Hypothalamus (tissue), 51 donors: ENCODE measurements around the gene ZNF138.
"Not testable (repeated sequence)": the region's sequence is repeated elsewhere in the genome, so short reads cannot be mapped to it uniquely, and the experiment has no call there.

Experiments
- DNase-seq, 51 donors: peaks; one replicate each; lab custom pipeline; 2025; lab: John Stamatoyannopoulos, UW

The ZNF138 gene

GRCh38 chr7:64794171-64794844 lies at the start of gene ZNF138:
TSS of gene ZNF138 (plus strand) at chr7:64794428. CDS start at chr7:64794569, 141 bp downstream.
- peak; percentile 39 to 98 (median 91) for DNase-seq

GRCh38 chr7:64744680-64745079 lies 49.5 kb upstream of the ZNF138 start:
- no peak for DNase-seq

GRCh38 chr7:64747802-64748201 lies 46.4 kb upstream of the ZNF138 start:
- DNase-seq = no peak

DNA sequence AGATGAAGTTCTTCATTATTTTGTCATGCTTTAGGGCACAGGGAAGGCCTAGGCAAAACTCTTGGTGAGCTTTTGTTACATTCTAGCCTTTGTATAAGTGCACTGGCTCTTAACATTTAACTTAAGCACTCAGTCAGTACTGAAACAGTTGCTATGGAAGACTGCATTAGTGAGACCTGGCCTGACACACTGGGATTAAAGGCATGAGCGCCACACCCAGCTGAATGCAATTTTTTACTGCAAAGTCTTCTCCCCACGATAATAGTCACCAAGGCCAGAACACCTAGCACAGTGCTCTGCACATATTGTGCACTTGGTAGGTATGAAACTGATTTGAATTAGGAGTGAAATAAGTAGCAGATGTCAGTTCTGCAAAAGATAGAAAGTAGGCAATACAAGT lies 41.2 kb upstream of the ZNF138 start:
- no peak for DNase-seq

GRCh38 chr7:64755865-64756264 lies 38.4 kb upstream of the ZNF138 start:
- no peak for DNase-seq

- no peak for DNase-seq
Measured at GRCh38 chr7:64758151-64758550, 36.1 kb upstream of the ZNF138 start.

GRCh38 chr7:64768824-64769223 lies 25.4 kb upstream of the ZNF138 start:
- no peak for DNase-seq

- no peak for DNase-seq
Measured at GRCh38 chr7:64774204-64774842, 19.9 kb upstream of the ZNF138 start.

- no peak for DNase-seq
Measured at GRCh38 chr7:64775289-64775688, 18.9 kb upstream of the ZNF138 start.

GRCh38 chr7:64784842-64785241 lies 9.4 kb upstream of the ZNF138 start:
- DNase-seq = not testable (repeated sequence)

DNA sequence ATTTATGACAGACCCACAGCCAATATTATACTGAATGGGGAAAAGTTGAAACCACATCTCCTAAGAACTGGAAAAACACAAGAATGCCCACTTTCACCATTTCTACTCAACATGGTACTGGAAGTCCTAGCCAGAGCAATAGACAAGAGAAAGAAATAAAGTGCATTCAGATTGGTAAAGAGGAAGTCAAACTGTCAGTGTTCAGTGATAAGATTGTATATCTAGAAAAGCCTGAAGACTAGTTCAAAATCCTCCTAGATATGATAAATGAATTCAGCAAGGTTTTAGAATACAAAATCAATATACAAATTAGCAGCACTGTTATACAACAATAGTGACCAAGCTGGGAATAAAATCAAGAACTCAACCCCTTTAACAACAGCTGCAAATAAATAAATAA lies 6.9 kb upstream of the ZNF138 start:
- DNase-seq = no peak

DNA sequence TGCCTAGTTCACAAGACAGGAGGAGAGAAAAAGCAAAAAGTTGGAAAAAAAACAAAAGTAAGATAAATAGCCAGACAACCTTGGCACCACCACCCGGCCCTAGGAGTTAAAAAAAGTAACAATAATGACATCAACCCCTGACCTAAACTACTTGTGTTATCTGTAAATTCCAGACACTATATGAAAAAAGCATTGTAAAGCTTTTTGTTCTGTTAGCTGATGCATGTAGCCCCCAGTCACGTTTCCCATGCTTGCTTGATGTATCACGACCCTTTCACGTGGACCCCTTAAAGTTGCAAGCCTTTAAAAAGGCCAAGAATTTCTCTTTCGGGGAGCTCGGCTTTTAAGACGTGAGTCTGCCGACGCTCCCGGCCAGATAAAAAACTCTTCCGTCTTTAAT lies 5.0 kb upstream of the ZNF138 start:
- DNase-seq = not testable (repeated sequence)

- DNase-seq = peak in 1 of 51 donors; percentile 16
Measured at GRCh38 chr7:64793106-64793755, 997 bp upstream of the ZNF138 start.

DNA sequence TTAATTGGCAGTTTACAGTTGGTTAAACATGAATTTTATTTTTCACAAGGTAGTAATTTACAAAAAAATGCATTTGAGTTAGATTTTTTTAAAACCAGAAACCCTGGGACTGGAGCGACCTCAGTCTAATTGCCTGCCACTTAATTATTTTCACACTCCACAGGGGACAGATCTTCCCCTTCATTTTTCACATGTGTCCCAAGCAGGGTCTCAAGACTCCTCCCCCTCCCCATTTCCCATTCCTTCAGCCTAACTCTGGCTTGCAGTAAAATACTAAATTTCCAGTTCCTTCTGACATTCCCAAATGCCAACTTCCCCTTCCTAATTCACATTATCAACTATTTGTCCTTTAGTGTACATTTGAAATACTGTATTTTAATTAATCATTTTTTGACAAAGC lies 948 bp downstream of the ZNF138 start:
- no peak for DNase-seq

DNA sequence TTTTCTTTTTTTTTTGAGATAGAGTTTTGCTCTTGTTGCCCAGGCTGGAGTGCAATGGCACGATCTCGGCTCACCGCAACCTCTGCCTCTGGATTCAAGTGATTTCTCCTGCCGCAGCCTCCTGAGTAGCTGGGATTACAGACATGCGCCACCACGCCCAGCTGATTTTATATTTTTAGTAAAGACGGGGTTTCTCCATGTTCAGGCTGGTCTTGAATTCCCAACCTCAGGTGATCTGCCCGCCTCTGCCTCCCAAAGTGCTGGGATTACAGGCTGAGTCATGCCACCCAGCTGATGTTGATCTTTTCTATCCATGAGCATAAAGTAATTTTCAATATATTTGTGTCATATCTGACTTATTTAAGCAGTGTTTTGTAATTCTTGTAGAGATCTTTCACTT lies 4.9 kb downstream of the ZNF138 start:
- DNase-seq = not testable (repeated sequence)

GRCh38 chr7:64802699-64803098 lies 8.5 kb downstream of the ZNF138 start:
- DNase-seq = no peak

- no peak for DNase-seq
Measured at GRCh38 chr7:64807731-64808365, 13.6 kb downstream of the ZNF138 start.

GRCh38 chr7:64811767-64812166 lies 17.5 kb downstream of the ZNF138 start:
- no peak for DNase-seq

- DNase-seq = no peak
Measured at GRCh38 chr7:64830926-64831325, 36.7 kb downstream of the ZNF138 start.

DNA sequence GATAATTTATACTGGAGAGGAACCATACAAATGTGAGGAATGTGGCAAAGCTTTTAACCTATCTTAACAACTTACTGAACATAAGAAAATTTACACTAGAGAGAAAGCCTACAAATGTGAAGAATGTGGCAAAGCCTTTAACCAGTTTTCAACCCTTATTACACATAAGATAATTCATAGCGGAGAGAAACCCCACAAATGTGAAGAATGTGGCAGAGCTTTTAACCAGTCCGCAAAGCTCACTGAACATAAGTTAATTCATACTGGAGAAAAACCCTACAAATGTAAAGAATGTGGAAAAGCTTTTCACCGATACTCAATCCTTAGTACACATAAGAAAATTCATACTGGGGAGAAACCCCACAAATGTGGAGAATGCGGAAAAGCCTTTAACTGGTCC lies 37.9 kb downstream of the ZNF138 start:
- DNase-seq = no peak

DNA sequence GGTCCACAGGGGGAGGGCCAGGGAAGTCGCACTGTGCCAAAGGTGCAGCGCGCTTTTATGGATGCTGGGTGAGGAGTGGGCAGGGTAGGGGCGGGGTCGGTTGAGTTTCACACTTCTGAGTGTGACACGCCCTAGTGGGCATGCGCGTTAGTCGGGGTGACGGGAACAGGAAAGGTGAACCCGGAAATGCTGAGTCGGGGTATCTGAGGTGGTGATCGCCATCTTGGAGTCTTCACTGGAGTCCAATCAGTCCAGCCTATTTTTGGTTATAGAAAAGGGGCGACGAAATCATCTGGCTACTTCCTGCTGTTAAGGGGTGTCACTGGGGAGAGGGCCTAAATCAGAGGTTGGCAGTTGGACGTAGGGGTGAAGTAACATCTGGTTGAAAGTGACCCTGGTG lies 40.8 kb downstream of the ZNF138 start:
- no peak for DNase-seq

DNA sequence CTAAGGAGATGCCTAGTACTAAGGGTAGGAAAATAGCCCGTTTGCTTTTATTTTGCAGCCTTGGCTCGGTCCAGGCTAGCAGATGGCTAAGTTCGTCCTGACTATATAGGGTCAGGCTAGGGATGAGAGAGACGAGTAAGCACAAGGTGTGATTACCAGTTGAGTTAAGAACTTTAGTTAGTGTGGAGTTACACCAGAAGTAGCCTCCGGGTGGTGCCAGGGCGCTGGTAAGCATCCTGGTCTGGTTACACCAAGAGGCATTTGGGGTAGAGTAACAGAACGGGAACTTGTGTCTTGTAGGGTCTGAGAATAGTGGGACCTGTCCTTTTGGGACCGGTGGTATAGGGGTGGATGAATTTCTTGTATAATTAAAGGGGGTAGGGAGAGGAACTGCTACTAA lies 41.6 kb downstream of the ZNF138 start:
- not testable (repeated sequence) for DNase-seq
